Parathyroid adenoma (tissue), 2 donors: ENCODE results near the gene CDX1.

Experiments
- H2AFZ ChIP-seq: fragments of 300-600 bp; sonication (generic); one replicate; pipeline ENCODE4 v1.7.0; 2017; ENCODE audit warnings: antibody characterized with exemption, mild to moderate bottlenecking
- H3K27ac ChIP-seq: fragments of 300-600 bp; sonication (generic); one replicate; pipeline ENCODE4 v1.7.0; 2017
- H3K27me3 ChIP-seq: fragments of 300-600 bp; sonication (generic); one replicate; pipeline ENCODE4 v1.7.0; 2017; ENCODE audit warnings: low read length; ENCODE audit not compliant: control insufficient read depth, insufficient read depth
- H3K36me3 ChIP-seq: fragments of 300-600 bp; sonication (generic); one replicate; pipeline ENCODE4 v1.7.0; 2017; ENCODE audit warnings: low read length; ENCODE audit not compliant: control insufficient read depth, insufficient read depth
- H3K4me1 ChIP-seq: fragments of 300-600 bp; sonication (generic); one replicate; pipeline ENCODE4 v1.7.0; 2017; ENCODE audit warnings: control low read depth
- H3K4me2 ChIP-seq: fragments of 300-600 bp; sonication (generic); one replicate; pipeline ENCODE4 v1.7.0; 2017; ENCODE audit warnings: low read length
- H3K4me3 ChIP-seq: fragments of 300-600 bp; sonication (generic); one replicate; pipeline ENCODE4 v1.7.0; 2017; ENCODE audit warnings: low read depth, low read length
- H3K79me2 ChIP-seq: fragments of 300-600 bp; sonication (generic); one replicate; pipeline ENCODE4 v1.7.0; 2017; ENCODE audit warnings: control low read depth
- H3K9ac ChIP-seq: fragments of 300-600 bp; sonication (generic); one replicate; pipeline ENCODE4 v1.7.0; 2017; ENCODE audit warnings: mild to moderate bottlenecking
- H3K9me3 ChIP-seq: fragments of 300-600 bp; sonication (generic); one replicate; pipeline ENCODE4 v1.7.0; 2017; ENCODE audit warnings: low read length; ENCODE audit not compliant: control insufficient read depth
- CTCF ChIP-seq: fragments of 300-600 bp; sonication (generic); IDR thresholded peaks from one replicate; pipeline ENCODE4 v1.7.0; 2017; ENCODE audit warnings: antibody characterized with exemption, mild to moderate bottlenecking
- donor health status: primary hyperparathyroidism.

Gene CDX1

GRCh38 chr5:150160448-150161081, 6.0 kb upstream of the CDX1 start:
- Histone ChIP-seq H3K9ac (no peak overlapping the region), H3K27ac (peak overlapping the region; percentile 47), H3K27me3 (no peaks in the 10 kb centered on the region), H3K36me3 (no peaks in the 10 kb centered on the region), H3K4me3 (no peak overlapping the region), H3K4me1 (peaks cover 4% of the 10 kb centered on the region), H2AFZ (no peak overlapping the region), H3K9me3 (no peaks in the 10 kb centered on the region), H3K79me2 (no peaks in the 10 kb centered on the region), H3K4me2 (no peak overlapping the region)
- no peak for TF ChIP-seq CTCF

DNA sequence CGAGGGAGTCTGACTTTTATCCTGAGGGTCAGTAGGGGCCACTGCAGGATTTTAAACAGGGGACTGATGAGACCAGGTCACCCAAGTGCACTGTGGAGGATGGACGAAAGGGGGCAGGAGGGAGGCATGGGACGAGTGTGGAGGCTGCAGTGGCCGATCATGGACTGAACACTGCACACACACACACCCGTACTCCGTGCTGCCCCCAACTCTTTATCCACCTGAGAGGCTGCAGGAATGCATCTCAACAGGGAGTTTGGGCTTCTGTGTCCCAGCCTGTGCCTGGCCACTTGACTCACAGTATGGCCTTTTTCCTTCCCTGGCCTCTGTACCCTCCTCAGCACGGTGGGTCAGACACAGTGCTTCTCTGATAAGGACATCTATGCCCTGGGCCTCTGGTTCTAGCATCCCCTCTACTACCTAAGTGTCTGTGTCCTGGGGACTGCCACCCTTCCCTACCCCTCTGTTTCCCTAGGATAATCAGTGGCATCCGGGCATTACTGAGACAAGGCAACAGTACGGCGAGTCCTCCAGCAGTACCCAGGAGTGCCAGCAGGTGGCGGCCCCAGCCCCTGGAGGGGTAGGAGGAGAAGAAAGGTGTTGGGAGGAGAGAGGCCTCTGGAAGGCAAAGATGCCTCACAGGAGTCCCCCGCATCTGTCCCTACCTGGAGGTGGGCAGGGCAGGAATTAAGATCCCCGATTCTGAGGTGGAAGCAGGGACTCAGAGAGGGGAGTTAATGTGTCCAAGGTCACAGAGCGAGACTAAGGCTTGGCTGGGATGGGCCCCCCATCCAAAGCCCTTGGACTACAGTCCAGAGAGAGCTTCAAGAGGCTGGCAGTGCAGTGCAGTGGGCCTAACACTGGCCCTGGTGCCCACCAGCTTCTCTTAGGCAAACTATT, 5.1 kb upstream of the CDX1 start:
- Histone ChIP-seq H3K27ac (no peak overlapping the region), H3K79me2 (no peaks in the 10 kb centered on the region), H3K4me2 (no peak overlapping the region), H3K36me3 (no peaks in the 10 kb centered on the region), H3K27me3 (no peaks in the 10 kb centered on the region), H2AFZ (no peak overlapping the region), H3K4me1 (no peaks in the 10 kb centered on the region), H3K4me3 (no peak overlapping the region), H3K9ac (no peak overlapping the region), H3K9me3 (no peaks in the 10 kb centered on the region)
- peak; percentile 94 for TF ChIP-seq CTCF

GRCh38 chr5:150162142-150162513, 4.5 kb upstream of the CDX1 start:
- Histone ChIP-seq H3K79me2 (no peaks in the 10 kb centered on the region), H3K9ac (no peak overlapping the region), H3K4me1 (no peaks in the 10 kb centered on the region), H3K36me3 (no peaks in the 10 kb centered on the region), H2AFZ (no peak overlapping the region), H3K27me3 (no peaks in the 10 kb centered on the region), H3K27ac (no peak overlapping the region), H3K4me3 (no peak overlapping the region), H3K9me3 (no peaks in the 10 kb centered on the region), H3K4me2 (no peak overlapping the region)
- TF ChIP-seq CTCF = no peak

DNA sequence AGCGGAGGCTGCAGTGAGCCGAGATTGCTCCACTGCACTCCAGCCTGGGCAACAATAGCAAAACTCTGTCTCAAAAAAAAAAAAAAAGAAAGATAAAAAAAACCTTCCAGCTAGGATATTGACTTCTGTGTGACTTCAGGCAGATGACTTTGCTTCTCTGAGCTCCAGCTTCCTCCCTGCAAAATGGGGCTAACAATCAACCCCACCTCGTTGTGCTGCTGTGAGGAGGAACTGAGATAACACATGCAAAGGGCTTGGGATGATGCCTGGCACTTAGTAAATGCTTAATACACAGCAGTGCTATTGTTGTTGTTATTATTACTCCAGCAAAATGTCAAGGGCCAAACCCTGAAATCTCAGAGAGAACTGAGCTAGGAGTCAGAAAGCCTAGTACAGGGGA, 3.5 kb upstream of the CDX1 start:
- Histone ChIP-seq H3K27me3 (no peaks in the 10 kb centered on the region), H3K36me3 (no peaks in the 10 kb centered on the region), H3K4me1 (no peaks in the 10 kb centered on the region), H3K4me2 (no peak overlapping the region), H3K79me2 (no peaks in the 10 kb centered on the region), H3K9ac (no peak overlapping the region), H3K9me3 (no peaks in the 10 kb centered on the region), H3K4me3 (no peak overlapping the region), H2AFZ (no peak overlapping the region), H3K27ac (no peak overlapping the region)
- no peak for TF ChIP-seq CTCF
